ENCODE data around the gene RASGRP2. TPM values are rescaled to one million over a fixed set of nuclear protein-coding genes. Genes with fewer than 3 reads are reported as not detected.

Gene RASGRP2
- total RNA-seq, 1 donor from 2014 or later: 20.9 TPM

DNA sequence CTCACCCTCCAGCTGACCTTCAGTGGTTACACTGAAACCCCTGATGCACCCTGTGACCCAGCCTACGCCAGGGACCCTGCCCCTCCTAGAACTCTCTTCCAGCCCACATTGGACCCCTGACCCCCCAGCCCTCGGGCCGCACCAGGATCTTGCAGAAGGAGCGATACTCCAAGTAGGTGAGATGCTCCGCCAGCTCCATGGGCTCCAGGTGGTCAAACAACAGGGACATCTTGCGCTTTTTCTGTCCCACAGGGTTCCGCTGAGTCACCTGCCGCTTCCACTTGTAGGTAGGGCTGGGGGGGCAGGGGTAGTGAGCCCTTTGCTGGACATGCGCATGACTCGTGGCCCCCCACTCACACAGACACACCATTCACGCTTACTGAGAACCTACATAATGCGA is 4.1 kb downstream of the RASGRP2 start:
- H3K4me1 Mint-ChIP-seq (ENCODE audit: low read depth): peaks cover 23% of the 10 kb centered on the region
- H3K9me3 Mint-ChIP-seq: no peaks in the 10 kb centered on the region
- no peak overlapping the region for H3K4me3 Mint-ChIP-seq (ENCODE audit: low read depth)
- no peaks in the 10 kb centered on the region for H3K27me3 Mint-ChIP-seq (ENCODE audit: low read depth)
- DNase-seq (ENCODE audit: low spot score): no peak
- intact Hi-C loops (cut with micrococcal nuclease): no loop called here
- H3K27ac Mint-ChIP-seq: no peak overlapping the region
- H3K36me3 Mint-ChIP-seq (ENCODE audit: low read depth): peaks cover 48% of the 10 kb centered on the region

DNA sequence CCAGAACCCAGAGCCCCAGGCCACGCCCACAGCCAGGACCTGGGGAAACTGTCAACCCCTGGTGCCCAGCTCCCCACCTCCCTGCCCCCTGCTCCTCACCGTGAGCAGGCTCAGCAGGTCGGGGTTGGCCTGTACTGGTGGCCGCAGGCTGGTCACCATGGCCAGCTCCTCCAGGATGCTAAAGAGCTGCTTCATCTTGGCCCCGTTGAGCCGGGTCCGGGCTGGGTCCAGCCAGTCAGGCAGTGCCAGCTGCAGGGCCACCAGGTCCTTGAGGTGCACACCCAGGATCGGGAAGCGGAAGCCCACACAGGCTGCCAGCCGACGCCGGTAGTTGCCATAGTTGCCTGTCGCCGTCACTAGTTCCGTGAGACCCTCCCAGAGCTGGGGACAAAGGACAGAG is 7.3 kb downstream of the RASGRP2 start:
- Mint-ChIP-seq H3K27ac (no peak overlapping the region), H3K27me3 (ENCODE audit: low read depth) (no peaks in the 10 kb centered on the region), H3K4me3 (ENCODE audit: low read depth) (no peak overlapping the region), H3K36me3 (ENCODE audit: low read depth) (peaks cover 62% of the 10 kb centered on the region), H3K9me3 (no peaks in the 10 kb centered on the region), H3K4me1 (ENCODE audit: low read depth) (peaks cover 12% of the 10 kb centered on the region)
- DNase-seq (ENCODE audit: low spot score): no peak
- intact Hi-C loops (cut with micrococcal nuclease): no loop called here

- Mint-ChIP-seq H3K27me3 (ENCODE audit: low read depth) (no peaks in the 10 kb centered on the region), H3K27ac (no peak overlapping the region), H3K4me1 (ENCODE audit: low read depth) (peaks cover 7% of the 10 kb centered on the region), H3K4me3 (ENCODE audit: low read depth) (no peak overlapping the region), H3K36me3 (ENCODE audit: low read depth) (peaks cover 59% of the 10 kb centered on the region), H3K9me3 (no peaks in the 10 kb centered on the region)
- no peak for DNase-seq (ENCODE audit: low spot score)
- intact Hi-C loops (cut with micrococcal nuclease): no loop called here
Measured at GRCh38 chr11:64735725-64736259, 8.2 kb downstream of the RASGRP2 start.

GRCh38 chr11:64734811-64735724 is 8.9 kb downstream of the RASGRP2 start:
- no peak for DNase-seq (ENCODE audit: low spot score)
- Mint-ChIP-seq H3K9me3 (no peaks in the 10 kb centered on the region), H3K4me1 (ENCODE audit: low read depth) (peaks cover 3% of the 10 kb centered on the region), H3K4me3 (ENCODE audit: low read depth) (no peak overlapping the region), H3K36me3 (ENCODE audit: low read depth) (peaks cover 56% of the 10 kb centered on the region), H3K27me3 (ENCODE audit: low read depth) (no peaks in the 10 kb centered on the region), H3K27ac (no peak overlapping the region)
- intact Hi-C loops (cut with micrococcal nuclease): no loop called here

- Mint-ChIP-seq H3K4me1 (ENCODE audit: low read depth) (no peaks in the 10 kb centered on the region), H3K9me3 (no peaks in the 10 kb centered on the region), H3K4me3 (ENCODE audit: low read depth) (no peak overlapping the region), H3K27me3 (ENCODE audit: low read depth) (no peaks in the 10 kb centered on the region), H3K36me3 (ENCODE audit: low read depth) (peaks cover 57% of the 10 kb centered on the region), H3K27ac (no peak overlapping the region)
- intact Hi-C loops (cut with micrococcal nuclease): no loop called here
- no peak for DNase-seq (ENCODE audit: low spot score)
Measured at GRCh38 chr11:64731601-64732000, 12.3 kb downstream of the RASGRP2 start.

DNA sequence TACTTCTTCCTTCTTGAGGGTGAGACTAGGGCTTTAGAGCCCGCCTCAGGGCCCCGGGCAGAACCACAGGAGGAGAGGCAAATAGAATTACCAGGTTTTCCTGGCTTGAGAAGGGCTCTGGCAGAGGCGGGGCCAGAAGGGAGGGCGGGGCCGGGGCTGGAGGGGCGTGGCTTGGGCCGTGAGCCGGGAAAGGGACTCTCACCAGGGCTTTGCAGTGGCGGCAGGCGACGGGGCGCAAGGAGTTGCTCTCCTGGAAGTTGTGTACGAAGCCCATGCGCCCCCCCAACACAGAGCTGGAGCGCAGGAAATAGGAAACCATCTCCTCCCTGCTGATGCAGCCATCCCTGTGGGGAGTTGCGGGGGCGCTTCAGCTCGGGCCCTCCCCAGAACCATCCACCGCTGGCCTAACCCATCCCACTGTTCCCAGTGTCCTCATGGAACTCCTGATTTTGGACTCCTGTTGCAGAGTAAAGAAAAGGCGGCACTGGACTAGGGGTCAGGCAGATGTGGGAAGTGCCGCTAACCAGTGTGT is 14.0 kb downstream of the RASGRP2 start:
- Mint-ChIP-seq H3K9me3 (no peaks in the 10 kb centered on the region), H3K4me3 (ENCODE audit: low read depth) (no peak overlapping the region), H3K36me3 (ENCODE audit: low read depth) (peaks cover 48% of the 10 kb centered on the region), H3K4me1 (ENCODE audit: low read depth) (no peaks in the 10 kb centered on the region), H3K27ac (no peak overlapping the region), H3K27me3 (ENCODE audit: low read depth) (no peaks in the 10 kb centered on the region)
- DNase-seq (ENCODE audit: low spot score): no peak
- intact Hi-C loops (cut with micrococcal nuclease): no loop called here

GRCh38 chr11:64728757-64729365 is 15.1 kb downstream of the RASGRP2 start:
- Mint-ChIP-seq H3K27ac (no peak overlapping the region), H3K9me3 (no peaks in the 10 kb centered on the region), H3K36me3 (ENCODE audit: low read depth) (peaks cover 41% of the 10 kb centered on the region), H3K4me3 (ENCODE audit: low read depth) (no peak overlapping the region), H3K4me1 (ENCODE audit: low read depth) (peaks cover 2% of the 10 kb centered on the region), H3K27me3 (ENCODE audit: low read depth) (no peaks in the 10 kb centered on the region)
- intact Hi-C loops (cut with micrococcal nuclease): no loop called here
- DNase-seq (ENCODE audit: low spot score): no peak

GRCh38 chr11:64726867-64727530 is 16.9 kb downstream of the RASGRP2 start:
- Mint-ChIP-seq H3K27me3 (ENCODE audit: low read depth) (peaks cover 7% of the 10 kb centered on the region), H3K4me1 (ENCODE audit: low read depth) (peaks cover 2% of the 10 kb centered on the region), H3K4me3 (ENCODE audit: low read depth) (no peak overlapping the region), H3K9me3 (no peaks in the 10 kb centered on the region), H3K36me3 (ENCODE audit: low read depth) (peaks cover 34% of the 10 kb centered on the region), H3K27ac (no peak overlapping the region)
- intact Hi-C loops (cut with micrococcal nuclease): no loop called here
- no peak for DNase-seq (ENCODE audit: low spot score)

- peaks cover 26% of the 10 kb centered on the region for H3K36me3 Mint-ChIP-seq (ENCODE audit: low read depth)
- no peak overlapping the region for H3K4me3 Mint-ChIP-seq (ENCODE audit: low read depth)
- no peak for DNase-seq (ENCODE audit: low spot score)
- intact Hi-C loops (cut with micrococcal nuclease): no loop called here
- H3K4me1 Mint-ChIP-seq (ENCODE audit: low read depth): peaks cover 2% of the 10 kb centered on the region
- H3K9me3 Mint-ChIP-seq: no peaks in the 10 kb centered on the region
- H3K27ac Mint-ChIP-seq: no peak overlapping the region
- peaks cover 14% of the 10 kb centered on the region for H3K27me3 Mint-ChIP-seq (ENCODE audit: low read depth)
Measured at GRCh38 chr11:64726211-64726641, 17.7 kb downstream of the RASGRP2 start.

DNA sequence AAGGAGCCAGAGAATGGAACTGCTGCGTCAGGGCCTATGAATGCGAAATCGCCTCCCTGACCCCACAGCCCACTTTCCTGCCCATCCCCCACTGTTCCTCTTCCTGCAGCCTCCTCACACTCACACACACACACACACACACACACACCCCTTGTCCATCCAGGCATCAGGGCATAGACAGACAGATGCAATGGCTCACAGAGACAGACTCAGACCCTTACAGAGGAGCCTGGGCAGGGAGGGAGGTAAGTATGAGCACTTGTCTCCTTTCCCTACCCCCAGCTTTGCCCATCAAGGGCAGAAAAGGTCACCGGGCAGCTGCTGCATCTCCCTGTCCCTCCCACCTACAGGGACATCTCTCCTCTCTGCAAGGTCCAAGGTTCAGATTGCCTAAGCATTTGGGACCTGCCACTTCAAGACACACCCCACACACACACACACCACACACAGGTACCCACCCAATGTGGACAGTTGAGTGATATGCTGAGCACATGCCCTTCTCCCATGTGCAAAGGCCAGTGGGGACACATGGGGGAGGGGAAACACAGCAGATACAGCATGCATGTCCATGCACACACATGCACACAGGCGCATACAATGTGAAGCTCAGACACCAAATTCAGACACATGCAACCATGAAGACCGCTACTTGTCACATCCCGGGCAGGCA is 18.9 kb downstream of the RASGRP2 start:
- no peak overlapping the region for H3K4me3 Mint-ChIP-seq (ENCODE audit: low read depth)
- H3K27me3 Mint-ChIP-seq (ENCODE audit: low read depth): peaks cover 27% of the 10 kb centered on the region
- peaks cover 2% of the 10 kb centered on the region for H3K4me1 Mint-ChIP-seq (ENCODE audit: low read depth)
- DNase-seq (ENCODE audit: low spot score): no peak
- H3K9me3 Mint-ChIP-seq: no peaks in the 10 kb centered on the region
- intact Hi-C loops (cut with micrococcal nuclease): no loop called here
- peaks cover 22% of the 10 kb centered on the region for H3K36me3 Mint-ChIP-seq (ENCODE audit: low read depth)
- no peak overlapping the region for H3K27ac Mint-ChIP-seq

GRCh38 chr11:64723907-64724862 is 19.8 kb downstream of the RASGRP2 start:
- intact Hi-C loops (cut with micrococcal nuclease): loop anchor here (1.0 kb wide), 1 partner anchor 36 kb away; no protein-coding TSS in a partner anchor
- Mint-ChIP-seq H3K4me1 (ENCODE audit: low read depth) (peaks cover 2% of the 10 kb centered on the region), H3K4me3 (ENCODE audit: low read depth) (peak overlapping the region; percentile 50), H3K9me3 (no peaks in the 10 kb centered on the region), H3K27ac (peak overlapping the region; percentile 42), H3K36me3 (ENCODE audit: low read depth) (peaks cover 17% of the 10 kb centered on the region), H3K27me3 (ENCODE audit: low read depth) (peaks cover 34% of the 10 kb centered on the region)
- DNase-seq (ENCODE audit: low spot score): no peak
